B cell (primary cell): ENCODE results near the gene SMTNL1. TPM values are rescaled to one million over a fixed set of nuclear protein-coding genes. Genes with fewer than 3 reads are reported as not detected.

Experiments used
- ATAC-seq: fragments of 200-7000 bp; cut with Tn5 transposase; one replicate; pipeline ENCODE4 v1.10.0; 2021; ENCODE audit warnings: low read depth, mild to moderate bottlenecking, moderate number of reproducible peaks, moderate library complexity
- CTCF ChIA-PET: fragments of 350-600 bp; sonication (Branson Sonifier 250); formaldehyde crosslinking; loops from one replicate; lab custom pipeline; 2021; ENCODE audit warnings: antibody characterized with exemption, inconsistent platforms; lab: Charles Lee
- POLR2A ChIA-PET: fragments of 350-600 bp; sonication (Branson Sonifier 250); formaldehyde crosslinking; loops from one replicate; lab custom pipeline; 2021; ENCODE audit warnings: antibody characterized with exemption; lab: Charles Lee
- DNase-seq: peaks from one replicate; pipeline ENCODE4 v3.0.0; 2013
- H2AFZ ChIP-seq: 2 replicates; pipeline ENCODE4 v1.6.1; 2012; ENCODE audit warnings: mild to moderate bottlenecking, low read depth, low read length; ENCODE audit not compliant: insufficient read depth, poor library complexity, severe bottlenecking
- H3K27ac ChIP-seq, 2 donors: 1 replicate in 1 of 2; 2 replicates in 1 of 2; pipeline ENCODE4 v1.5.1; 2012 to 2013; ENCODE audit warnings: low read length in 2 of 2, mild to moderate bottlenecking in 2 of 2, moderate library complexity in 1 of 2
- H3K27me3 ChIP-seq, 4 experiments: fragments of 200-600 bp in 1 of 4; sonication (generic) in 1 of 4; replicated peaks in 1 of 4; 1 replicate in 2 of 4; 2 replicates in 2 of 4; pipeline versions ENCODE4 v1.6.1 to v1.7.0; 2013 to 2016; ENCODE audit warnings: low read length in 3 of 4, mild to moderate bottlenecking in 2 of 4, mixed read lengths in 1 of 4, moderate library complexity in 1 of 4; ENCODE audit not compliant: insufficient read depth in 4 of 4, control insufficient read depth in 3 of 4; ENCODE audit errors: control extremely low read depth in 1 of 4
- H3K36me3 ChIP-seq, 2 experiments: replicated peaks in 1 of 2; 1 replicate in 1 of 2; 2 replicates in 1 of 2; pipeline versions ENCODE4 v1.6.1 to v1.7.1; 2013; ENCODE audit warnings: low read length in 1 of 2; ENCODE audit not compliant: insufficient read depth in 2 of 2, control insufficient read depth in 1 of 2; ENCODE audit errors: control extremely low read depth in 1 of 2, extremely low read depth in 1 of 2
- H3K4me1 ChIP-seq, 2 donors: fragments of 200-600 bp in 1 of 2; sonication (generic) in 1 of 2; 1 replicate in 1 of 2; 2 replicates in 1 of 2; pipeline versions ENCODE4 v1.5.1 to v1.6.1; 2013 to 2017; ENCODE audit warnings: low read length in 2 of 2; ENCODE audit not compliant: control insufficient read depth in 2 of 2, insufficient read depth in 2 of 2
- H3K4me2 ChIP-seq: replicated peaks from 2 replicates; pipeline ENCODE3; 2012; ENCODE audit warnings: mild to moderate bottlenecking, low read depth, low read length; ENCODE audit not compliant: poor library complexity, severe bottlenecking
- H3K4me3 ChIP-seq, 5 experiments: fragments of 200-600 bp in 1 of 5; sonication (generic) in 1 of 5; 1 replicate in 3 of 5; 2 replicates in 2 of 5; pipeline versions ENCODE4 v1.5.1 to v1.7.0; 2011 to 2016; ENCODE audit warnings: low read length in 4 of 5, mild to moderate bottlenecking in 4 of 5, low read depth in 2 of 5, control low read depth in 1 of 5, moderate library complexity in 1 of 5; ENCODE audit not compliant: insufficient read depth in 1 of 5; ENCODE audit errors: control extremely low read depth in 1 of 5, extremely low read depth in 1 of 5
- H3K79me2 ChIP-seq: fragments of 200-600 bp; sonication (generic); one replicate; pipeline ENCODE4 v1.6.0; 2016; ENCODE audit warnings: low read length; ENCODE audit not compliant: control insufficient read depth, insufficient read depth
- H3K9ac ChIP-seq: fragments of 200-600 bp; sonication (generic); 2 replicates; pipeline ENCODE4 v1.6.1; 2017; ENCODE audit warnings: mild to moderate bottlenecking, low read length, moderate library complexity
- H3K9me3 ChIP-seq, 3 donors: one replicate each; pipeline versions ENCODE4 v1.6.1 to v1.7.1; 2013; ENCODE audit warnings: low read length in 2 of 3; ENCODE audit not compliant: control insufficient read depth in 2 of 3, insufficient read depth in 1 of 3; ENCODE audit errors: control extremely low read depth in 1 of 3
- H4K20me1 ChIP-seq: 2 replicates; pipeline ENCODE4 v1.6.0; 2012; ENCODE audit warnings: mild to moderate bottlenecking, low read length; ENCODE audit not compliant: insufficient read depth, control insufficient read depth, poor library complexity, severe bottlenecking
- H3K27ac Mint-ChIP-seq: one replicate; pipeline ENCODE4 v1.8.0; 2021; ENCODE audit warnings: mixed read lengths
- H3K27me3 Mint-ChIP-seq: one replicate; pipeline ENCODE4 v1.8.0; 2021; ENCODE audit warnings: mixed read lengths
- H3K4me1 Mint-ChIP-seq: one replicate; pipeline ENCODE4 v1.8.0; 2021; ENCODE audit warnings: mixed read lengths
- H3K4me3 Mint-ChIP-seq: one replicate; pipeline ENCODE4 v1.8.0; 2021; ENCODE audit warnings: mixed read lengths
- H3K9me3 Mint-ChIP-seq: one replicate; pipeline ENCODE4 v1.8.0; 2022; ENCODE audit warnings: mixed read lengths; ENCODE audit not compliant: insufficient read depth
- EZH2 ChIP-seq: IDR thresholded peaks from 2 replicates; pipeline ENCODE4 v1.6.1; 2012; ENCODE audit warnings: borderline replicate concordance, low read depth, mild to moderate bottlenecking, moderate library complexity, low read length; ENCODE audit not compliant: insufficient read depth, poor library complexity, severe bottlenecking
- WGBS: methylation state at CpG from one replicate; pipeline ENCODE4 v1.1.5; 2013; ENCODE audit warnings: missing lambda C conversion rate; ENCODE audit not compliant: insufficient coverage; 5-methylcytosine and 5-hydroxymethylcytosine counted together
- intact Hi-C: fragments of 100-400 bp; cut with micrococcal nuclease; formaldehyde crosslinking; loops from one replicate; pipeline ENCODE4 v1.10.0; 2022
- polyA plus RNA-seq: library from polyadenylated mRNA; depleted of rRNA; stranded (reverse); fragments of >200 nt; gene quantifications from 2 replicates; pipeline ENCODE4 v1.2.3, GENCODE V29; 2012
- total RNA-seq, 2 donors: library from RNA; stranded (reverse); fragments of 120-200 nt in 1 of 2; gene quantifications; 1 replicate in 1 of 2; 2 replicates in 1 of 2; pipeline versions ENCODE4 v1.2.3 to v1.2.4, GENCODE V29; 2013 to 2022
- TF ChIP-seq, protein P1 (sequence below): fragments of 200-600 bp; IDR thresholded peaks from one replicate; pipeline ENCODE4 v1.8.0; 2022; ENCODE audit warnings: antibody characterized with exemption, mild to moderate bottlenecking

The SMTNL1 gene
- total and polyA plus RNA-seq, 2 donors (not counting 1 experiment from before 2014, with no cell fraction given): not detected

DNA sequence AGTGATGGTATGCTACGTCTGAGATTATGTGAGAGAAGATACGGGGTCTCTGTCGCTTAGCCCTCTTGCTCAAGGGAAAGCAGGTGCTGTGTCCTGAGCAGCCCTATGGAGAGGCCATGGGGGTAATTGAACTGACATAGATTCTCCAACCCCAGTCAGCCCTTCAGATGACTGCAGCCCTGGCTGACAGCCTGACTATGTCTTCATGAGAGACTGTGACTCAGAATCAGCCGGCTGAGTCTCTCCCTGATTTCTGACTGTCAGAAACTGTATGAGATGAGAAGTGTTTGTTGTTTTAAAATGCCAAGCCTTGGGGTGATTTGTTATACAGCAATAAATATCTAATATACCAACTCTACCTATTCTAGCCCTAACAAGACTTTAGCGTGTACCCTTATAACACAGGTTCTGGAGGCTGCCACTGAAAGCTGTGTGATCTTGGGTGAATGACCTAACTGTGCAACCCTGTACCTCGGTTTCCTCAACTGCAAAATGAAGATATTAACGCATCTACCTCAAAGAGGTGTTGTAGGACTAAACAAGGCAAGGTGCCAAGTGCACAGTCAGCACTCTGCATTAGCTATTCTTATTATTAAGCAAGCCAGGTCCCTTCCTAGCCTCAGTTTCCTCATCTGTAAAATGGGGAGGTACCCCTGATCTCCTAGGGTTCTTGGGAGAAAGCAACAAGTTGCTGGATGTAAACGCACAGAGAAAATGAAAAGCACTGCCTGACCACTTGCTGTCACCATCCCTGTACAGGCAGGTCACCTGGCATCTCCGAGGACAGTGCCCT, 46.7 kb upstream of the SMTNL1 start:
- Histone ChIP-seq H3K4me1 (no peaks in the 10 kb centered on the region), H3K9me3 (no peaks in the 10 kb centered on the region), H3K27me3 (no peaks in the 10 kb centered on the region), H3K4me2 (no peak overlapping the region), H3K27ac (no peak overlapping the region), H2AFZ (no peak overlapping the region), H4K20me1 (no peaks in the 10 kb centered on the region), H3K79me2 (no peaks in the 10 kb centered on the region), H3K36me3 (no peaks in the 10 kb centered on the region), H3K9ac (no peak overlapping the region), H3K4me3 (no peak overlapping the region)
- intact Hi-C loops: loop anchor here (5.0 kb wide), 1 partner anchor 33 kb away; no protein-coding TSS in a partner anchor
- H3K4me1 Mint-ChIP-seq: peaks cover 2% of the 10 kb centered on the region
- WGBS: 96% methylated on average over 8 of the region's 9 CpGs
- H3K27ac Mint-ChIP-seq: no peak overlapping the region
- ATAC-seq: no peak
- ChIA-PET POLR2A (no interaction called here), CTCF (interaction anchor here (1.6 to 12.1 kb wide), 4 partner anchors 26 to 152 kb away, joined by 5 to 355 read pairs (median 92); partner anchors contain the start of gene TIMM10)
- H3K9me3 Mint-ChIP-seq: no peaks in the 10 kb centered on the region
- no peaks in the 10 kb centered on the region for H3K27me3 Mint-ChIP-seq
- TF ChIP-seq, protein P1, sequence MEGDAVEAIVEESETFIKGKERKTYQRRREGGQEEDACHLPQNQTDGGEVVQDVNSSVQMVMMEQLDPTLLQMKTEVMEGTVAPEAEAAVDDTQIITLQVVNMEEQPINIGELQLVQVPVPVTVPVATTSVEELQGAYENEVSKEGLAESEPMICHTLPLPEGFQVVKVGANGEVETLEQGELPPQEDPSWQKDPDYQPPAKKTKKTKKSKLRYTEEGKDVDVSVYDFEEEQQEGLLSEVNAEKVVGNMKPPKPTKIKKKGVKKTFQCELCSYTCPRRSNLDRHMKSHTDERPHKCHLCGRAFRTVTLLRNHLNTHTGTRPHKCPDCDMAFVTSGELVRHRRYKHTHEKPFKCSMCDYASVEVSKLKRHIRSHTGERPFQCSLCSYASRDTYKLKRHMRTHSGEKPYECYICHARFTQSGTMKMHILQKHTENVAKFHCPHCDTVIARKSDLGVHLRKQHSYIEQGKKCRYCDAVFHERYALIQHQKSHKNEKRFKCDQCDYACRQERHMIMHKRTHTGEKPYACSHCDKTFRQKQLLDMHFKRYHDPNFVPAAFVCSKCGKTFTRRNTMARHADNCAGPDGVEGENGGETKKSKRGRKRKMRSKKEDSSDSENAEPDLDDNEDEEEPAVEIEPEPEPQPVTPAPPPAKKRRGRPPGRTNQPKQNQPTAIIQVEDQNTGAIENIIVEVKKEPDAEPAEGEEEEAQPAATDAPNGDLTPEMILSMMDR: no peak
- TF ChIP-seq EZH2: no peak
- no peak overlapping the region for H3K4me3 Mint-ChIP-seq
- DNase-seq: no peak
